ENCODE results near the gene VASH2.

- TF ChIP-seq, protein P1, sequence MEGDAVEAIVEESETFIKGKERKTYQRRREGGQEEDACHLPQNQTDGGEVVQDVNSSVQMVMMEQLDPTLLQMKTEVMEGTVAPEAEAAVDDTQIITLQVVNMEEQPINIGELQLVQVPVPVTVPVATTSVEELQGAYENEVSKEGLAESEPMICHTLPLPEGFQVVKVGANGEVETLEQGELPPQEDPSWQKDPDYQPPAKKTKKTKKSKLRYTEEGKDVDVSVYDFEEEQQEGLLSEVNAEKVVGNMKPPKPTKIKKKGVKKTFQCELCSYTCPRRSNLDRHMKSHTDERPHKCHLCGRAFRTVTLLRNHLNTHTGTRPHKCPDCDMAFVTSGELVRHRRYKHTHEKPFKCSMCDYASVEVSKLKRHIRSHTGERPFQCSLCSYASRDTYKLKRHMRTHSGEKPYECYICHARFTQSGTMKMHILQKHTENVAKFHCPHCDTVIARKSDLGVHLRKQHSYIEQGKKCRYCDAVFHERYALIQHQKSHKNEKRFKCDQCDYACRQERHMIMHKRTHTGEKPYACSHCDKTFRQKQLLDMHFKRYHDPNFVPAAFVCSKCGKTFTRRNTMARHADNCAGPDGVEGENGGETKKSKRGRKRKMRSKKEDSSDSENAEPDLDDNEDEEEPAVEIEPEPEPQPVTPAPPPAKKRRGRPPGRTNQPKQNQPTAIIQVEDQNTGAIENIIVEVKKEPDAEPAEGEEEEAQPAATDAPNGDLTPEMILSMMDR (IDR thresholded peaks at IDR 0.05): no peak
- TF ChIP-seq EP300 (IDR thresholded peaks at IDR 0.05) (no peak), POLR2A (IDR thresholded peaks at IDR 0.05) (no peak)
Observed at GRCh38 chr1:213008564-213008963, 58.2 kb downstream of the VASH2 start.
